HepG2 (cell line): ENCODE results near the gene IDS. TPM values are rescaled to one million over a fixed set of nuclear protein-coding genes. Genes with fewer than 3 reads are reported as not detected.

ENCODE experiments used
- ATAC-seq: fragments of 200-7000 bp; cut with Tn5 transposase; 3 replicates; pipeline ENCODE4 v1.9.1; 2020; ENCODE audit warnings: mild to moderate bottlenecking, moderate library complexity
- BruUV-seq: library from RNA; stranded (reverse); fragments of 400-500 nt; replicated peaks from 2 replicates; lab custom pipeline; 2021; lab: Mats Ljungman, UMichigan
- CTCF ChIA-PET: fragments of 300-600 bp; formaldehyde crosslinking; extraction: SDS; loops from one replicate; lab custom pipeline; 2021; ENCODE audit warnings: low total read pairs, inconsistent platforms, low intra/inter-chr PET ratio; lab: Yijun Ruan, JAX
- POLR2A ChIA-PET: fragments of 350-600 bp; sonication (Branson Sonifier 250); formaldehyde crosslinking; loops from one replicate; lab custom pipeline; 2020; ENCODE audit warnings: antibody characterized with exemption, inconsistent platforms; lab: Yijun Ruan, JAX
- DNase-seq: peaks from one replicate; pipeline ENCODE4 v3.0.0-alpha.2; 2015; ENCODE audit warnings: low spot score
- FAIRE-seq: peaks from 3 replicates; lab custom pipeline; 2011; peaks lifted over from hg19 to GRCh38; lab: Jason Lieb, UNC
- H2AFZ ChIP-seq: one replicate; pipeline ENCODE4 v1.6.1; 2011; ENCODE audit warnings: low read length, inconsistent platforms
- H3K27ac ChIP-seq: fragments of 300-600 bp; 3 replicates; pipeline ENCODE4 v1.8.0; 2011; ENCODE audit warnings: mixed run types, mild to moderate bottlenecking, mixed read lengths, low read length, inconsistent platforms; ENCODE audit not compliant: insufficient read depth; ENCODE audit errors: extremely low read length
- H3K27me3 ChIP-seq, 2 experiments: fragments of 200-600 bp in 1 of 2; 2 replicates in 1 of 2; 3 replicates in 1 of 2; pipeline versions ENCODE4 v1.6.0 to v1.8.0; 2011; ENCODE audit warnings: low read length in 2 of 2, mild to moderate bottlenecking in 2 of 2, moderate library complexity in 2 of 2, inconsistent platforms in 1 of 2; ENCODE audit not compliant: insufficient read depth in 2 of 2, control insufficient read depth in 1 of 2
- H3K36me3 ChIP-seq, 2 experiments: fragments of 200-600 bp in 1 of 2; replicated peaks in 1 of 2; 2 replicates in 1 of 2; 3 replicates in 1 of 2; pipeline versions ENCODE4 v1.5.1 to v1.8.0; 2011; ENCODE audit warnings: low read length in 2 of 2, inconsistent platforms in 1 of 2; ENCODE audit not compliant: insufficient read depth in 2 of 2, control insufficient read depth in 1 of 2
- H3K4me1 ChIP-seq: 2 replicates; pipeline ENCODE4 v1.5.1; 2012; ENCODE audit warnings: low read length, inconsistent platforms; ENCODE audit not compliant: insufficient read depth
- H3K4me2 ChIP-seq: 2 replicates; pipeline ENCODE4 v1.6.0; 2011; ENCODE audit warnings: low read depth, low read length, inconsistent platforms
- H3K4me3 ChIP-seq, 3 experiments: fragments of 200-600 bp in 1 of 3; sonication (generic), shearing (Covaris generic) in 1 of 3; replicated peaks in 1 of 3; 2 replicates each; pipeline ENCODE4 v1.5.1; 2011 to 2016; ENCODE audit warnings: low read length in 3 of 3, inconsistent platforms in 2 of 3, low read depth in 2 of 3, mild to moderate bottlenecking in 2 of 3, control low read depth in 1 of 3, mixed read lengths in 1 of 3; ENCODE audit not compliant: insufficient read depth in 1 of 3
- H3K79me2 ChIP-seq: one replicate; pipeline ENCODE4 v1.6.1; 2011; ENCODE audit warnings: low read length, inconsistent platforms; ENCODE audit not compliant: insufficient read depth
- H3K9ac ChIP-seq: 2 replicates; pipeline ENCODE4 v1.6.0; 2011; ENCODE audit warnings: mild to moderate bottlenecking, low read depth, low read length, inconsistent platforms; ENCODE audit not compliant: insufficient read depth
- H3K9me3 ChIP-seq: 2 replicates; pipeline ENCODE4 v1.5.1; 2012; ENCODE audit warnings: mild to moderate bottlenecking, low read length
- H4K20me1 ChIP-seq: 2 replicates; pipeline ENCODE4 v1.6.0; 2011; ENCODE audit warnings: inconsistent platforms, mild to moderate bottlenecking, low read length, moderate library complexity; ENCODE audit not compliant: insufficient read depth
- CBX2 ChIP-seq, 2 experiments: fragments of 200-600 bp in 1 of 2; sonication (generic); formaldehyde crosslinking in 1 of 2; IDR thresholded peaks; 2 replicates each; pipeline versions ENCODE4 v1.7.0 to v1.8.1; 2018 to 2022; ENCODE audit warnings: low read depth in 2 of 2, low read length in 1 of 2, mild to moderate bottlenecking in 1 of 2, missing genetic modification reagents in 1 of 2
- ETV5 ChIP-seq: IDR thresholded peaks from 2 replicates; pipeline ENCODE4 v1.6.1; 2018; ENCODE audit warnings: missing biosample characterization, missing genetic modification reagents, inconsistent platforms, borderline replicate concordance
- HIVEP1 ChIP-seq: sonication (generic); formaldehyde crosslinking; IDR thresholded peaks from 2 replicates; pipeline ENCODE4 v1.4.0; 2020; ENCODE audit warnings: mild to moderate bottlenecking, missing genetic modification reagents
- HOXA5 ChIP-seq: sonication (generic); formaldehyde crosslinking; IDR thresholded peaks from 2 replicates; pipeline ENCODE4 v1.4.0; 2020; ENCODE audit warnings: missing genetic modification reagents
- HOXA7 ChIP-seq: sonication (generic); formaldehyde crosslinking; IDR thresholded peaks from 2 replicates; pipeline ENCODE4 v1.8.1; 2022; ENCODE audit warnings: mild to moderate bottlenecking, missing genetic modification reagents, moderate library complexity
- KLF13 ChIP-seq: sonication (generic); formaldehyde crosslinking; IDR thresholded peaks from 2 replicates; pipeline ENCODE4 v1.4.0; 2020; ENCODE audit warnings: mild to moderate bottlenecking, missing genetic modification reagents
- MZF1 ChIP-seq: sonication (generic); formaldehyde crosslinking; IDR thresholded peaks from 2 replicates; pipeline ENCODE4 v1.8.1; 2023; ENCODE audit warnings: mild to moderate bottlenecking, missing genetic modification reagents, borderline replicate concordance
- NFRKB ChIP-seq: fragments of 450-650 bp; IDR thresholded peaks from 2 replicates; pipeline ENCODE4 v1.6.1; 2017
- NFYB ChIP-seq: sonication (generic); formaldehyde crosslinking; IDR thresholded peaks from 2 replicates; pipeline ENCODE4 v1.4.0; 2020; ENCODE audit warnings: missing genetic modification reagents
- REL ChIP-seq: sonication (generic); formaldehyde crosslinking; conservative IDR thresholded peaks from 2 replicates; pipeline ENCODE4 v1.8.0; 2022; ENCODE audit warnings: mild to moderate bottlenecking, missing genetic modification reagents, moderate library complexity
- SMC3 ChIP-seq: IDR thresholded peaks from 2 replicates; pipeline ENCODE4 v1.6.1; 2011; ENCODE audit warnings: low read length, improper control_type of control experiment
- SNAPC2 ChIP-seq: sonication (generic); formaldehyde crosslinking; IDR thresholded peaks from 2 replicates; pipeline ENCODE4 v1.8.1; 2022; ENCODE audit warnings: mild to moderate bottlenecking, missing genetic modification reagents
- STAG1 ChIP-seq: sonication (generic); formaldehyde crosslinking; IDR thresholded peaks from 2 replicates; pipeline ENCODE4 v1.4.0; 2020; ENCODE audit warnings: missing genetic modification reagents
- ZNF121 ChIP-seq: sonication (generic); formaldehyde crosslinking; IDR thresholded peaks from 2 replicates; pipeline ENCODE4 v1.5.0; 2020; ENCODE audit warnings: mild to moderate bottlenecking, missing genetic modification reagents
- ZNF678 ChIP-seq: sonication (generic); formaldehyde crosslinking; IDR thresholded peaks from 2 replicates; pipeline ENCODE4 v1.4.0; 2020; ENCODE audit warnings: mild to moderate bottlenecking, missing genetic modification reagents
- WGBS: methylation state at CpG from one replicate; pipeline ENCODE4 v1.1.6; 2017; ENCODE audit warnings: low lambda C conversion rate; 5-methylcytosine and 5-hydroxymethylcytosine counted together
- in situ Hi-C: cut with HindIII; loops from 2 replicates; pipeline ENCODE4 v1.10.0; 2017; ENCODE audit warnings: low pct_unique_long_range_greater_than_20kb; ENCODE audit not compliant: extremely low pct_ligation_motif_present
- intact Hi-C: fragments of 100-400 bp; cut with micrococcal nuclease; formaldehyde crosslinking; loops from one replicate; pipeline ENCODE4 v1.10.0; 2022; ENCODE audit not compliant: unreplicated experiment
- polyA plus RNA-seq, 8 experiments: library from polyadenylated mRNA; depleted of rRNA in 3 of 8; stranded (reverse) in 7 of 8; unstranded in 1 of 8; fragments of >200 nt; fragmentation: Illumina TruSeq in 4 of 8; extraction: Trizol in 4 of 8; gene quantifications; 2 replicates each; pipeline versions ENCODE4 v1.2.1 to v1.2.3, GENCODE V29; 2011 to 2016; ENCODE audit warnings: low read depth in 4 of 8, missing spikeins in 1 of 8, mixed read lengths in 1 of 8; ENCODE audit not compliant: insufficient read depth in 1 of 8
- total RNA-seq, 5 experiments: library from RNA; depleted of rRNA; stranded (reverse); fragments of >200 nt; fragmentation: Illumina TruSeq; extraction: Trizol; gene quantifications; 2 replicates each; pipeline ENCODE4 v1.2.3, GENCODE V29; 2016; ENCODE audit warnings: low read depth in 1 of 5
- TF ChIP-seq, protein P1 (sequence below): sonication (generic); formaldehyde crosslinking; IDR thresholded peaks from 2 replicates; pipeline ENCODE4 v1.8.1; 2023; ENCODE audit warnings: mild to moderate bottlenecking, inconsistent platforms, moderate library complexity, missing genetic modification reagents, borderline replicate concordance
- TF ChIP-seq, protein P2 (sequence below): sonication (generic); formaldehyde crosslinking; IDR thresholded peaks from 2 replicates; pipeline ENCODE4 v1.4.0; 2020; ENCODE audit warnings: missing genetic modification reagents
- TF ChIP-seq, protein P3 (sequence below): sonication (generic); formaldehyde crosslinking; conservative IDR thresholded peaks from 2 replicates; pipeline ENCODE4 v1.8.0; 2022; ENCODE audit warnings: low read depth, missing genetic modification reagents
- TF ChIP-seq, protein P4 (sequence below): sonication (generic); formaldehyde crosslinking; IDR thresholded peaks from 2 replicates; pipeline ENCODE4 v1.9.0; 2022; ENCODE audit warnings: low read depth, missing genetic modification reagents

Gene IDS
- total and polyA plus RNA-seq, 2 of the 13 experiments (the other 11 are each of a cell fraction or from before 2014, with no cell fraction given) = 2.2 to 11.9 TPM

DNA sequence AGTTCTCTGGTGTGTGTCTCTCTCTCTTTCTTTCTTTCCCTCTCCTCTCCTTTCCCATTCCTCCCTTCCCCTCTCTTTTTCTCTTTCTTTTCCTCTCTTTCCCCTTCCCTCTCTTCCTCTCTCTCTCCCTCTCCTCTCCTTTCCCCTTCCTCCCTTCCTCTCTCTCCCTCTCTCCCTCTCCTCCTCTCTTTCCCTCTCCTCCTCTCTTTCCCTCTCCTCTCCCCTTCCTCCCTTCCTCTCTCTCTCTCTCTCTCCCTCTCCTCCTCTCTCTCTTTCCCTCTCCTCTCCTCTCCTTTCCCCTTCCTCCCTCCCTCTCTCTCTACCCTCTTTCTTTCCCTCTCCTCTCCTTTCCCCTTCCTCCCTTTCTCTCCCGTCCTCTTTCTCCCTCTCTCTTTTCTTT lies 23.3 kb upstream of the IDS start (continued):
- TF ChIP-seq, protein P1, sequence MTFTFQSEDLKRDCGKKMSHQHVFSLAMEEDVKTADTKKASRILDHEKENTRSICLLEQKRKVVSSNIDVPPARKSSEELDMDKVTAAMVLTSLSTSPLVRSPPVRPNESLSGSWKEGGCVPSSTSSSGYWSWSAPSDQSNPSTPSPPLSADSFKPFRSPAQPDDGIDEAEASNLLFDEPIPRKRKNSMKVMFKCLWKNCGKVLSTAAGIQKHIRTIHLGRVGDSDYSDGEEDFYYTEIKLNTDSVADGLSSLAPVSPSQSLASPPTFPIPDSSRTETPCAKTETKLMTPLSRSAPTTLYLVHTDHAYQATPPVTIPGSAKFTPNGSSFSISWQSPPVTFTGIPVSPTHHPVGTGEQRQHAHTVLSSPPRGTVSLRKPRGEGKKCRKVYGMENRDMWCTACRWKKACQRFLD (CRISPR knock-in tag) = no peak
- TF ChIP-seq, protein P2, sequence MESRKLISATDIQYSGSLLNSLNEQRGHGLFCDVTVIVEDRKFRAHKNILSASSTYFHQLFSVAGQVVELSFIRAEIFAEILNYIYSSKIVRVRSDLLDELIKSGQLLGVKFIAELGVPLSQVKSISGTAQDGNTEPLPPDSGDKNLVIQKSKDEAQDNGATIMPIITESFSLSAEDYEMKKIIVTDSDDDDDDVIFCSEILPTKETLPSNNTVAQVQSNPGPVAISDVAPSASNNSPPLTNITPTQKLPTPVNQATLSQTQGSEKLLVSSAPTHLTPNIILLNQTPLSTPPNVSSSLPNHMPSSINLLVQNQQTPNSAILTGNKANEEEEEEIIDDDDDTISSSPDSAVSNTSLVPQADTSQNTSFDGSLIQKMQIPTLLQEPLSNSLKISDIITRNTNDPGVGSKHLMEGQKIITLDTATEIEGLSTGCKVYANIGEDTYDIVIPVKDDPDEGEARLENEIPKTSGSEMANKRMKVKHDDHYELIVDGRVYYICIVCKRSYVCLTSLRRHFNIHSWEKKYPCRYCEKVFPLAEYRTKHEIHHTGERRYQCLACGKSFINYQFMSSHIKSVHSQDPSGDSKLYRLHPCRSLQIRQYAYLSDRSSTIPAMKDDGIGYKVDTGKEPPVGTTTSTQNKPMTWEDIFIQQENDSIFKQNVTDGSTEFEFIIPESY (CRISPR knock-in tag) = no peak
- TF ChIP-seq REL (no peak), ZNF678 (no peak), NFYB (CRISPR knock-in tag) (no peak), MZF1 (CRISPR knock-in tag) (no peak), NFRKB (no peak)
- TF ChIP-seq, protein P3, sequence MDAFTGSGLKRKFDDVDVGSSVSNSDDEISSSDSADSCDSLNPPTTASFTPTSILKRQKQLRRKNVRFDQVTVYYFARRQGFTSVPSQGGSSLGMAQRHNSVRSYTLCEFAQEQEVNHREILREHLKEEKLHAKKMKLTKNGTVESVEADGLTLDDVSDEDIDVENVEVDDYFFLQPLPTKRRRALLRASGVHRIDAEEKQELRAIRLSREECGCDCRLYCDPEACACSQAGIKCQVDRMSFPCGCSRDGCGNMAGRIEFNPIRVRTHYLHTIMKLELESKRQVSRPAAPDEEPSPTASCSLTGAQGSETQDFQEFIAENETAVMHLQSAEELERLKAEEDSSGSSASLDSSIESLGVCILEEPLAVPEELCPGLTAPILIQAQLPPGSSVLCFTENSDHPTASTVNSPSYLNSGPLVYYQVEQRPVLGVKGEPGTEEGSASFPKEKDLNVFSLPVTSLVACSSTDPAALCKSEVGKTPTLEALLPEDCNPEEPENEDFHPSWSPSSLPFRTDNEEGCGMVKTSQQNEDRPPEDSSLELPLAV (CRISPR knock-in tag) = no peak
- TF ChIP-seq, all 625 proteins: peak for 0

DNA sequence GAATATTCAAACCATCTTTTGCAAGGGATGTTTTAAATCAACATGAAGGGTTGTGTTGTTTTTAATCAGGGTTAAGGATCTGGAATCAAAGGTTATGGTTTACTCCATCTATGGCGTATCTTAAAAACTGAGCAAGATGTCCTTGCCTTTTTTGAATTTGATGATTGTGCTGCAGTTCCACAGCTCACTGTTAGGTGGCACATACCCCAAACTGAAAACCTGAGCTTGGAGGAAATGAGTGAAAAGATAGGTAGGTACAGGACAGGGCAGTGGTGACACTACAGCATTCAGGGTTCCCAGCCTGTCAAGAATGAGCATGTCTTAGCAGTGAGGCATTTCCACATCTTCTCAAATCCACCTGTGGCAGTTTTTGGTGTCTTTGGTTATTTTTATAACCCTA lies 22.6 kb upstream of the IDS start:
- peak; percentile 21 for DNase-seq
- H3K9me3 ChIP-seq = no peaks in the 10 kb centered on the region
- TF ChIP-seq CBX2 (IDR thresholded peaks at IDR 0.05; ENCODE audit: low read depth, low read length) (no peak), CBX2 (CRISPR knock-in tag; IDR thresholded peaks at IDR 0.05; ENCODE audit: low read depth) (no peak), STAG1 (peak; percentile 30), HOXA5 (CRISPR knock-in tag) (no peak), SNAPC2 (CRISPR knock-in tag) (no peak), SMC3 (peak; percentile 26; the same call in 1 of the 2 replicates), KLF13 (no peak), ETV5 (CRISPR knock-in tag) (no peak), HOXA7 (CRISPR knock-in tag) (no peak), HIVEP1 (no peak), ZNF121 (CRISPR knock-in tag) (peak; percentile 71; the same call in 1 of the 2 replicates)
- TF ChIP-seq, protein P4, sequence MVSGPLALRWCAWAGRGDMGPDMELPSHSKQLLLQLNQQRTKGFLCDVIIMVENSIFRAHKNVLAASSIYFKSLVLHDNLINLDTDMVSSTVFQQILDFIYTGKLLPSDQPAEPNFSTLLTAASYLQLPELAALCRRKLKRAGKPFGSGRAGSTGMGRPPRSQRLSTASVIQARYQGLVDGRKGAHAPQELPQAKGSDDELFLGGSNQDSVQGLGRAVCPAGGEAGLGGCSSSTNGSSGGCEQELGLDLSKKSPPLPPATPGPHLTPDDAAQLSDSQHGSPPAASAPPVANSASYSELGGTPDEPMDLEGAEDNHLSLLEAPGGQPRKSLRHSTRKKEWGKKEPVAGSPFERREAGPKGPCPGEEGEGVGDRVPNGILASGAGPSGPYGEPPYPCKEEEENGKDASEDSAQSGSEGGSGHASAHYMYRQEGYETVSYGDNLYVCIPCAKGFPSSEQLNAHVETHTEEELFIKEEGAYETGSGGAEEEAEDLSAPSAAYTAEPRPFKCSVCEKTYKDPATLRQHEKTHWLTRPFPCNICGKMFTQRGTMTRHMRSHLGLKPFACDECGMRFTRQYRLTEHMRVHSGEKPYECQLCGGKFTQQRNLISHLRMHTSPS = no peak

More for the DNA sequence above, 22.6 kb upstream of the IDS start:
- FAIRE-seq (peak; percentile 97), ATAC-seq (peak; percentile 63)
- peaks cover 6% of the 10 kb centered on the region for H3K4me1 ChIP-seq
- H3K27me3 ChIP-seq = no peaks in the 10 kb centered on the region
- BruUV-seq = no TSS peak
- no peak overlapping the region for H3K9ac ChIP-seq
- CTCF ChIA-PET = no interaction called here
- intact Hi-C loops (no loop called here), in situ Hi-C loops (no loop called here)
- 58% methylated on average over 1 of the region's 1 CpG for WGBS
- H3K36me3 ChIP-seq = no peaks in the 10 kb centered on the region
- no peak overlapping the region for H3K27ac ChIP-seq
- POLR2A ChIA-PET = no interaction called here
- no peak overlapping the region for H3K4me3 ChIP-seq
- no peak overlapping the region for H2AFZ ChIP-seq
- no peak overlapping the region for H3K4me2 ChIP-seq
- H4K20me1 ChIP-seq = no peaks in the 10 kb centered on the region
- H3K79me2 ChIP-seq = no peaks in the 10 kb centered on the region
